Suppressor macrophage treated with lipopolysaccharide for 1 hour (primary cell): ENCODE results near the gene PPP1R37.

Experiments used
- DNase-seq, 3 donors: peaks; one replicate each; pipeline ENCODE4 v3.0.0-alpha.2; 2020 to 2022

PPP1R37 gene

GRCh38 chr19:45070861-45071544, 22.0 kb upstream of the PPP1R37 start:
- no peak for DNase-seq

- no peak for DNase-seq
Measured at GRCh38 chr19:45071545-45071938, 21.4 kb upstream of the PPP1R37 start.

- DNase-seq, result no peak
Measured at GRCh38 chr19:45071969-45072790, 20.8 kb upstream of the PPP1R37 start.

- DNase-seq, result peak in 1 of 3 donors; percentile 65
Measured at GRCh38 chr19:45074744-45075300, 18.2 kb upstream of the PPP1R37 start.

- DNase-seq, result peak; percentile 93 to 95 (median 94)
Measured at GRCh38 chr19:45075301-45076028, 17.5 kb upstream of the PPP1R37 start.

- DNase-seq, result peak; percentile 66 to 87 (median 79)
Measured at GRCh38 chr19:45076029-45076850, 16.7 kb upstream of the PPP1R37 start, which contains the start of gene ZNF296. TSS of gene ZNF296 (minus strand) at chr19:45076478. CDS start at chr19:45076373, 105 bp downstream.

GRCh38 chr19:45076851-45077730, 15.9 kb upstream of the PPP1R37 start:
- no peak for DNase-seq

- no peak for DNase-seq
Measured at GRCh38 chr19:45078390-45079062, 14.5 kb upstream of the PPP1R37 start.

- peak; percentile 74 to 94 (median 87) for DNase-seq
Measured at GRCh38 chr19:45079063-45079910, 13.7 kb upstream of the PPP1R37 start, which contains the start of gene GEMIN7. TSS of gene GEMIN7 (plus strand) at chr19:45079260. CDS start at chr19:45090115, 10,855 bp downstream.

GRCh38 chr19:45079911-45080370, 13.0 kb upstream of the PPP1R37 start:
- DNase-seq, result no peak

GRCh38 chr19:45082170-45082569, 10.8 kb upstream of the PPP1R37 start:
- no peak for DNase-seq

- no peak for DNase-seq
Measured at GRCh38 chr19:45086480-45086879, 6.5 kb upstream of the PPP1R37 start.

- DNase-seq, result peak in 2 of 3 donors; percentile 34 to 62
Measured at GRCh38 chr19:45087531-45087930, 5.4 kb upstream of the PPP1R37 start.

GRCh38 chr19:45090034-45090433, 2.9 kb upstream of the PPP1R37 start:
- DNase-seq, result no peak

- DNase-seq, result no peak
Measured at GRCh38 chr19:45090606-45091005, 2.4 kb upstream of the PPP1R37 start.

- DNase-seq, result peak; percentile 99 to 100 (median 99)
Measured at GRCh38 chr19:45091031-45091923, 1.7 kb upstream of the PPP1R37 start.

GRCh38 chr19:45094137-45094536, 1.2 kb downstream of the PPP1R37 start:
- DNase-seq, result no peak

GRCh38 chr19:45094707-45095106, 1.7 kb downstream of the PPP1R37 start:
- no peak for DNase-seq
